GM19468 (cell line): Measurements from ENCODE around the gene CDC23.
"Not testable (repeated sequence)": the region's sequence is repeated elsewhere in the genome, so short reads cannot be mapped to it uniquely, and the experiment has no call there.

Experiments
- ATAC-seq: cut with Tn5 transposase; IDR thresholded peaks from one replicate; pipeline ENCODE4 v1.9.1; 2021; ENCODE audit warnings: mild to moderate bottlenecking, moderate library complexity, moderate number of reproducible peaks; ENCODE audit not compliant: unreplicated experiment; ENCODE audit errors: extremely low read depth

Gene CDC23

GRCh38 chr5:138148811-138149210 lies 64.3 kb downstream of the CDC23 start:
- ATAC-seq = no peak

GRCh38 chr5:138143578-138143977 lies 69.5 kb downstream of the CDC23 start:
- ATAC-seq = not testable (repeated sequence)

GRCh38 chr5:138141734-138142133 lies 71.4 kb downstream of the CDC23 start:
- no peak for ATAC-seq

GRCh38 chr5:138140268-138140667 lies 72.9 kb downstream of the CDC23 start:
- ATAC-seq = no peak

- ATAC-seq = no peak
Measured at GRCh38 chr5:138139781-138140090, 73.4 kb downstream of the CDC23 start.

GRCh38 chr5:138138949-138139780 lies 74.0 kb downstream of the CDC23 start, which contains the start of gene NME5:
Gene NME5 (minus strand): TSS chr5:138139428. CDS start chr5:138138780, 648 bp downstream.
- ATAC-seq = no peak
